OCI-LY1 (cell line): ENCODE data around the gene TMEM115.
A peak's percentile ranks its signal among the peaks of the same experiment; 100 is the strongest.

Experiments used
- H2AFZ ChIP-seq: fragments of 200-600 bp; sonication (generic), shearing (Covaris generic); 2 replicates; pipeline ENCODE4 v1.6.0; 2014; ENCODE audit warnings: antibody characterized with exemption, mild to moderate bottlenecking, low read length
- H3F3A ChIP-seq: fragments of 200-600 bp; sonication (generic), shearing (Covaris generic); 2 replicates; pipeline ENCODE4 v1.6.0; 2014; ENCODE audit warnings: mild to moderate bottlenecking, antibody characterized with exemption, low read length, moderate library complexity; ENCODE audit not compliant: insufficient read depth
- H3K27ac ChIP-seq: fragments of 200-600 bp; sonication (generic); 2 replicates; pipeline ENCODE4 v1.5.1; 2014; ENCODE audit warnings: low read length, mixed run types, mild to moderate bottlenecking, low read depth; ENCODE audit not compliant: poor library complexity, severe bottlenecking
- H3K27me3 ChIP-seq: fragments of 200-600 bp; sonication (generic); 2 replicates; pipeline ENCODE4 v1.6.0; 2014; ENCODE audit warnings: antibody characterized with exemption, mild to moderate bottlenecking, low read length, moderate library complexity; ENCODE audit not compliant: insufficient read depth
- H3K36me3 ChIP-seq: fragments of 200-600 bp; sonication (generic); 2 replicates; pipeline ENCODE4 v1.6.1; 2014; ENCODE audit warnings: mild to moderate bottlenecking, antibody characterized with exemption, low read length, moderate library complexity, mixed read lengths; ENCODE audit not compliant: insufficient read depth
- H3K4me1 ChIP-seq: fragments of 200-600 bp; sonication (generic); 2 replicates; pipeline ENCODE4 v1.5.1; 2014; ENCODE audit warnings: mild to moderate bottlenecking, low read length, moderate library complexity; ENCODE audit not compliant: insufficient read depth, severe bottlenecking
- H3K4me2 ChIP-seq: fragments of 200-600 bp; sonication (generic), shearing (Covaris generic); 2 replicates; pipeline ENCODE4 v1.6.1; 2014; ENCODE audit warnings: low read length
- H3K4me3 ChIP-seq: fragments of 200-600 bp; sonication (generic); 2 replicates; pipeline ENCODE4 v1.5.1; 2014; ENCODE audit warnings: low read length, low read depth, mild to moderate bottlenecking, mixed read lengths; ENCODE audit not compliant: poor library complexity, severe bottlenecking
- H3K79me2 ChIP-seq: fragments of 200-600 bp; shearing (Covaris generic); 2 replicates; pipeline ENCODE4 v1.6.1; 2016; ENCODE audit warnings: mixed run types, low read length, mixed read lengths; ENCODE audit not compliant: insufficient read depth
- H3K9ac ChIP-seq: fragments of 200-600 bp; sonication (generic), shearing (Covaris generic); 2 replicates; pipeline ENCODE4 v1.6.1; 2014; ENCODE audit warnings: mild to moderate bottlenecking, low read length, mixed read lengths
- H3K9me2 ChIP-seq: fragments of 200-600 bp; sonication (generic), shearing (Covaris generic); 2 replicates; pipeline ENCODE4 v1.6.1; 2014; ENCODE audit warnings: low read depth, mild to moderate bottlenecking, low read length, mixed read lengths
- H3K9me3 ChIP-seq: fragments of 200-600 bp; shearing (Covaris generic); 2 replicates; pipeline ENCODE4 v1.6.1; 2014; ENCODE audit warnings: low read length, mixed read lengths
- H4K20me1 ChIP-seq: fragments of 200-600 bp; sonication (generic), shearing (Covaris generic); 2 replicates; pipeline ENCODE4 v1.6.0; 2016; ENCODE audit warnings: mild to moderate bottlenecking, low read length; ENCODE audit not compliant: insufficient read depth
- CTCF ChIP-seq: fragments of 200-600 bp; sonication (generic), shearing (Covaris generic); IDR thresholded peaks from 2 replicates; pipeline ENCODE4 v1.5.1; 2017; ENCODE audit warnings: mild to moderate bottlenecking, antibody characterized with exemption, low read length, moderate library complexity, mixed read lengths
- EZH2 ChIP-seq: fragments of 200-600 bp; sonication (generic), shearing (Covaris generic); IDR thresholded peaks from 2 replicates; pipeline ENCODE4 v1.8.0; 2017; ENCODE audit warnings: borderline replicate concordance, mixed run types, mild to moderate bottlenecking, antibody characterized with exemption, low read length, moderate library complexity, mixed read lengths

The TMEM115 gene

GRCh38 chr3:50350527-50351322 is 8.6 kb downstream of the TMEM115 start, which contains the start of the genes CYB561D2 and NPRL2:
TSS of gene CYB561D2 (plus strand) at chr3:50350862. CDS start at chr3:50351434, 572 bp downstream.
TSS of gene NPRL2 (minus strand) at chr3:50350775. CDS start at chr3:50350652, 123 bp downstream.
- peak within 1 kb of the TSS; percentile 88 for H3K4me2 ChIP-seq
- TF ChIP-seq EZH2 = no peak
- no peak for TF ChIP-seq CTCF
- no peaks in the 10 kb centered on the region for H4K20me1 ChIP-seq
- H3K27me3 ChIP-seq = no peaks in the 10 kb centered on the region
- H3K4me3 ChIP-seq = peak within 1 kb of the TSS; percentile 76
- H3K4me1 ChIP-seq = peaks cover 30% of the 10 kb centered on the region
- H3K9ac ChIP-seq = peak within 1 kb of the TSS; percentile 86
- H3K36me3 ChIP-seq = peaks cover 50% of the 10 kb centered on the region; the same call in 1 of the 2 replicates
- no peak within 1 kb of the TSS for H2AFZ ChIP-seq
- H3K9me3 ChIP-seq = no peaks in the 10 kb centered on the region
- no peaks in the 10 kb centered on the region for H3K79me2 ChIP-seq
- H3K9me2 ChIP-seq = no peaks in the 10 kb centered on the region
- no peaks in the 10 kb centered on the region for H3F3A ChIP-seq
- H3K27ac ChIP-seq = peak within 1 kb of the TSS; percentile 74

- Histone ChIP-seq H4K20me1 (no peaks in the 10 kb centered on the region), H3K27me3 (no peaks in the 10 kb centered on the region), H2AFZ (no peak overlapping the region), H3K79me2 (no peaks in the 10 kb centered on the region), H3K4me1 (peaks cover 35% of the 10 kb centered on the region), H3K9me2 (no peaks in the 10 kb centered on the region), H3K27ac (peak overlapping the region; percentile 31), H3K36me3 (peaks cover 44% of the 10 kb centered on the region; the same call in 1 of the 2 replicates), H3K9ac (peak overlapping the region; percentile 86), H3K4me3 (peak overlapping the region; percentile 76), H3K9me3 (no peaks in the 10 kb centered on the region), H3F3A (no peaks in the 10 kb centered on the region), H3K4me2 (peak overlapping the region; percentile 88)
- TF ChIP-seq EZH2 (no peak), CTCF (no peak)
These were observed 9.2 kb downstream of the TMEM115 start for GRCh38 chr3:50350213-50350526.

GRCh38 chr3:50347187-50347813 is 12.0 kb downstream of the TMEM115 start:
- no peaks in the 10 kb centered on the region for H3F3A ChIP-seq
- no peaks in the 10 kb centered on the region for H3K79me2 ChIP-seq
- H3K9me2 ChIP-seq = no peaks in the 10 kb centered on the region
- H3K4me1 ChIP-seq = peaks cover 36% of the 10 kb centered on the region
- H2AFZ ChIP-seq = no peak overlapping the region
- H3K4me3 ChIP-seq = no peak overlapping the region
- no peaks in the 10 kb centered on the region for H4K20me1 ChIP-seq
- H3K27ac ChIP-seq = no peak overlapping the region
- no peak overlapping the region for H3K9ac ChIP-seq
- no peak for TF ChIP-seq EZH2
- peak; percentile 49 for TF ChIP-seq CTCF
- H3K9me3 ChIP-seq = no peaks in the 10 kb centered on the region
- H3K27me3 ChIP-seq = no peaks in the 10 kb centered on the region
- H3K36me3 ChIP-seq = peaks cover 18% of the 10 kb centered on the region; the same call in 1 of the 2 replicates
- H3K4me2 ChIP-seq = no peak overlapping the region
